ENCODE measurements around the gene GIPC3.

Gene GIPC3

DNA sequence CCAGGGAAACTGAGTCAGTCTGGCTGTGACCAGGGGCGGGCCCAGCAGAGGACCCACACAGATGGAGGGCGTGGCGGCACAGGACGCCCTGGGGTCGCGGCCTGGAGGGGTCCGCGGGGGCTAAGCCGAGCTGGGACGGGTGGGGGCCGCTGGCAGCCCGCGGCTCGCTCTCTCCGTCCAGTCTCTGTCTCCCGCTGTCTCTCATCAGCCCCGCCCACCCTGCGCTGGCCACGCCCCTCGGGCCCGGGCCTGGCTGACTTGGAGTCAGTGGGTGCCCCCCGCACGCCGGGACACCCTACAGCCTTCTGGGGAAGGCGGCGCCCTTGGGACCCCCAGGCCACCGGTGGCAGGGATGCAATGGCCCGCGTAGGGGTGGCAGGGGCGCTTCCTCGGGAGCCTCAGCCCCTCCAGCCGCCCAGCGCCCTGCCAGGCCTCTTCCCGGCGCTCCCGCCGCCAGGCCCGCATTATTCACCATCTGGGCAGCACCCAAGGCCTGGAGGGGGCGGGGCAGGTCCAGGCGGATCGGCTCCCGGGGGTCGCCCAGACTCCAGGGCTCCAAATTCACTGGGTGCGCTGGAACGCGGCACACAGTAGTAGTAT is 21.5 kb downstream of the GIPC3 start, which contains the start of gene TBXA2R (continued):
- TF ChIP-seq, protein P1, sequence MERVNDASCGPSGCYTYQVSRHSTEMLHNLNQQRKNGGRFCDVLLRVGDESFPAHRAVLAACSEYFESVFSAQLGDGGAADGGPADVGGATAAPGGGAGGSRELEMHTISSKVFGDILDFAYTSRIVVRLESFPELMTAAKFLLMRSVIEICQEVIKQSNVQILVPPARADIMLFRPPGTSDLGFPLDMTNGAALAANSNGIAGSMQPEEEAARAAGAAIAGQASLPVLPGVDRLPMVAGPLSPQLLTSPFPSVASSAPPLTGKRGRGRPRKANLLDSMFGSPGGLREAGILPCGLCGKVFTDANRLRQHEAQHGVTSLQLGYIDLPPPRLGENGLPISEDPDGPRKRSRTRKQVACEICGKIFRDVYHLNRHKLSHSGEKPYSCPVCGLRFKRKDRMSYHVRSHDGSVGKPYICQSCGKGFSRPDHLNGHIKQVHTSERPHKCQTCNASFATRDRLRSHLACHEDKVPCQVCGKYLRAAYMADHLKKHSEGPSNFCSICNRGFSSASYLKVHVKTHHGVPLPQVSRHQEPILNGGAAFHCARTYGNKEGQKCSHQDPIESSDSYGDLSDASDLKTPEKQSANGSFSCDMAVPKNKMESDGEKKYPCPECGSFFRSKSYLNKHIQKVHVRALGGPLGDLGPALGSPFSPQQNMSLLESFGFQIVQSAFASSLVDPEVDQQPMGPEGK (tag by site-specific recombination; IDR thresholded peaks at IDR 0.05) = peak; percentile 73
- TF ChIP-seq KLF9 (tag by site-specific recombination; IDR thresholded peaks at IDR 0.05; ENCODE audit: low read depth) (peak; percentile 98), ZBTB7A (tag by site-specific recombination; IDR thresholded peaks at IDR 0.05; ENCODE audit: low read depth) (no peak), ZSCAN23 (tag by site-specific recombination; IDR thresholded peaks at IDR 0.05) (no peak), ZIC2 (tag by site-specific recombination; IDR thresholded peaks at IDR 0.05) (no peak; the same call in 1 of the 2 replicates), GLIS2 (tag by site-specific recombination; IDR thresholded peaks at IDR 0.05) (peak; percentile 78), ZNF596 (tag by site-specific recombination; IDR thresholded peaks at IDR 0.05) (no peak; the same call in 1 of the 2 replicates), SP2 (tag by site-specific recombination; IDR thresholded peaks at IDR 0.05) (peak; percentile 55), SP7 (tag by site-specific recombination; IDR thresholded peaks at IDR 0.05) (peak; percentile 35; the same call in 1 of the 2 replicates), ZBTB20 (tag by site-specific recombination; IDR thresholded peaks at IDR 0.05) (peak; percentile 65), ZNF423 (tag by site-specific recombination; IDR thresholded peaks at IDR 0.05) (peak; percentile 89), ZNF335 (tag by site-specific recombination; conservative IDR thresholded peaks at IDR 0.05) (peak; percentile 100), ZNF777 (tag by site-specific recombination; IDR thresholded peaks at IDR 0.05; ENCODE audit: borderline replicate concordance) (peak; percentile 31; the same call in 1 of the 2 replicates)
- TF ChIP-seq, protein P2, sequence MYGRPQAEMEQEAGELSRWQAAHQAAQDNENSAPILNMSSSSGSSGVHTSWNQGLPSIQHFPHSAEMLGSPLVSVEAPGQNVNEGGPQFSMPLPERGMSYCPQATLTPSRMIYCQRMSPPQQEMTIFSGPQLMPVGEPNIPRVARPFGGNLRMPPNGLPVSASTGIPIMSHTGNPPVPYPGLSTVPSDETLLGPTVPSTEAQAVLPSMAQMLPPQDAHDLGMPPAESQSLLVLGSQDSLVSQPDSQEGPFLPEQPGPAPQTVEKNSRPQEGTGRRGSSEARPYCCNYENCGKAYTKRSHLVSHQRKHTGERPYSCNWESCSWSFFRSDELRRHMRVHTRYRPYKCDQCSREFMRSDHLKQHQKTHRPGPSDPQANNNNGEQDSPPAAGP (tag by site-specific recombination; IDR thresholded peaks at IDR 0.05) = 0 out of 2 replicates have a peak, but pooled peaks have one; percentile 15
- TF ChIP-seq, protein P3, sequence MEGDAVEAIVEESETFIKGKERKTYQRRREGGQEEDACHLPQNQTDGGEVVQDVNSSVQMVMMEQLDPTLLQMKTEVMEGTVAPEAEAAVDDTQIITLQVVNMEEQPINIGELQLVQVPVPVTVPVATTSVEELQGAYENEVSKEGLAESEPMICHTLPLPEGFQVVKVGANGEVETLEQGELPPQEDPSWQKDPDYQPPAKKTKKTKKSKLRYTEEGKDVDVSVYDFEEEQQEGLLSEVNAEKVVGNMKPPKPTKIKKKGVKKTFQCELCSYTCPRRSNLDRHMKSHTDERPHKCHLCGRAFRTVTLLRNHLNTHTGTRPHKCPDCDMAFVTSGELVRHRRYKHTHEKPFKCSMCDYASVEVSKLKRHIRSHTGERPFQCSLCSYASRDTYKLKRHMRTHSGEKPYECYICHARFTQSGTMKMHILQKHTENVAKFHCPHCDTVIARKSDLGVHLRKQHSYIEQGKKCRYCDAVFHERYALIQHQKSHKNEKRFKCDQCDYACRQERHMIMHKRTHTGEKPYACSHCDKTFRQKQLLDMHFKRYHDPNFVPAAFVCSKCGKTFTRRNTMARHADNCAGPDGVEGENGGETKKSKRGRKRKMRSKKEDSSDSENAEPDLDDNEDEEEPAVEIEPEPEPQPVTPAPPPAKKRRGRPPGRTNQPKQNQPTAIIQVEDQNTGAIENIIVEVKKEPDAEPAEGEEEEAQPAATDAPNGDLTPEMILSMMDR (tag by site-specific recombination; IDR thresholded peaks at IDR 0.05) = no peak
- TF ChIP-seq, protein P4, sequence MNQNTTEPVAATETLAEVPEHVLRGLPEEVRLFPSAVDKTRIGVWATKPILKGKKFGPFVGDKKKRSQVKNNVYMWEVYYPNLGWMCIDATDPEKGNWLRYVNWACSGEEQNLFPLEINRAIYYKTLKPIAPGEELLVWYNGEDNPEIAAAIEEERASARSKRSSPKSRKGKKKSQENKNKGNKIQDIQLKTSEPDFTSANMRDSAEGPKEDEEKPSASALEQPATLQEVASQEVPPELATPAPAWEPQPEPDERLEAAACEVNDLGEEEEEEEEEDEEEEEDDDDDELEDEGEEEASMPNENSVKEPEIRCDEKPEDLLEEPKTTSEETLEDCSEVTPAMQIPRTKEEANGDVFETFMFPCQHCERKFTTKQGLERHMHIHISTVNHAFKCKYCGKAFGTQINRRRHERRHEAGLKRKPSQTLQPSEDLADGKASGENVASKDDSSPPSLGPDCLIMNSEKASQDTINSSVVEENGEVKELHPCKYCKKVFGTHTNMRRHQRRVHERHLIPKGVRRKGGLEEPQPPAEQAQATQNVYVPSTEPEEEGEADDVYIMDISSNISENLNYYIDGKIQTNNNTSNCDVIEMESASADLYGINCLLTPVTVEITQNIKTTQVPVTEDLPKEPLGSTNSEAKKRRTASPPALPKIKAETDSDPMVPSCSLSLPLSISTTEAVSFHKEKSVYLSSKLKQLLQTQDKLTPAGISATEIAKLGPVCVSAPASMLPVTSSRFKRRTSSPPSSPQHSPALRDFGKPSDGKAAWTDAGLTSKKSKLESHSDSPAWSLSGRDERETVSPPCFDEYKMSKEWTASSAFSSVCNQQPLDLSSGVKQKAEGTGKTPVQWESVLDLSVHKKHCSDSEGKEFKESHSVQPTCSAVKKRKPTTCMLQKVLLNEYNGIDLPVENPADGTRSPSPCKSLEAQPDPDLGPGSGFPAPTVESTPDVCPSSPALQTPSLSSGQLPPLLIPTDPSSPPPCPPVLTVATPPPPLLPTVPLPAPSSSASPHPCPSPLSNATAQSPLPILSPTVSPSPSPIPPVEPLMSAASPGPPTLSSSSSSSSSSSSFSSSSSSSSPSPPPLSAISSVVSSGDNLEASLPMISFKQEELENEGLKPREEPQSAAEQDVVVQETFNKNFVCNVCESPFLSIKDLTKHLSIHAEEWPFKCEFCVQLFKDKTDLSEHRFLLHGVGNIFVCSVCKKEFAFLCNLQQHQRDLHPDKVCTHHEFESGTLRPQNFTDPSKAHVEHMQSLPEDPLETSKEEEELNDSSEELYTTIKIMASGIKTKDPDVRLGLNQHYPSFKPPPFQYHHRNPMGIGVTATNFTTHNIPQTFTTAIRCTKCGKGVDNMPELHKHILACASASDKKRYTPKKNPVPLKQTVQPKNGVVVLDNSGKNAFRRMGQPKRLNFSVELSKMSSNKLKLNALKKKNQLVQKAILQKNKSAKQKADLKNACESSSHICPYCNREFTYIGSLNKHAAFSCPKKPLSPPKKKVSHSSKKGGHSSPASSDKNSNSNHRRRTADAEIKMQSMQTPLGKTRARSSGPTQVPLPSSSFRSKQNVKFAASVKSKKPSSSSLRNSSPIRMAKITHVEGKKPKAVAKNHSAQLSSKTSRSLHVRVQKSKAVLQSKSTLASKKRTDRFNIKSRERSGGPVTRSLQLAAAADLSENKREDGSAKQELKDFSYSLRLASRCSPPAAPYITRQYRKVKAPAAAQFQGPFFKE (tag by site-specific recombination; IDR thresholded peaks at IDR 0.05; ENCODE audit: borderline replicate concordance) = no peak
